HepG2 (cell line): ENCODE measurements around the gene SMIM14. TPM values are rescaled to one million over a fixed set of nuclear protein-coding genes. Genes with fewer than 3 reads are reported as not detected.

ENCODE experiments used
- ARID2 ChIP-seq: sonication (generic); formaldehyde crosslinking; IDR thresholded peaks from 2 replicates; pipeline ENCODE4 v1.8.1; 2022; ENCODE audit warnings: mild to moderate bottlenecking, missing genetic modification reagents, borderline replicate concordance
- JUND ChIP-seq: sonication (generic); formaldehyde crosslinking; IDR thresholded peaks from 2 replicates; pipeline ENCODE4 v1.8.0; 2022; ENCODE audit warnings: mild to moderate bottlenecking, missing genetic modification reagents
- MAFG ChIP-seq: sonication (generic); formaldehyde crosslinking; IDR thresholded peaks from 2 replicates; pipeline ENCODE4 v1.5.1; 2020; ENCODE audit warnings: mild to moderate bottlenecking, missing genetic modification reagents
- MED13 ChIP-seq: sonication (generic); formaldehyde crosslinking; IDR thresholded peaks from 2 replicates; pipeline ENCODE4 v1.5.0; 2020; ENCODE audit warnings: missing genetic modification reagents
- NFAT5 ChIP-seq: sonication (generic); formaldehyde crosslinking; IDR thresholded peaks from 2 replicates; pipeline ENCODE4 v1.4.0; 2020; ENCODE audit warnings: missing genetic modification reagents
- NFE2L1 ChIP-seq: sonication (generic); formaldehyde crosslinking; IDR thresholded peaks from 2 replicates; pipeline ENCODE4 v1.4.0; 2020; ENCODE audit warnings: missing genetic modification reagents, mild to moderate bottlenecking, borderline replicate concordance
- NFIC ChIP-seq: IDR thresholded peaks from 2 replicates; pipeline ENCODE4 v1.6.1; 2012; ENCODE audit warnings: mild to moderate bottlenecking, low read length, inconsistent platforms
- SRSF4 ChIP-seq: fragments of 200-400 bp; formaldehyde crosslinking; IDR thresholded peaks from one replicate; pipeline ENCODE4 v1.6.1; 2018; ENCODE audit warnings: mild to moderate bottlenecking, low read depth, low read length, moderate library complexity; ENCODE audit not compliant: poor library complexity, severe bottlenecking
- ZNF20 ChIP-seq: sonication (generic); formaldehyde crosslinking; IDR thresholded peaks from 2 replicates; pipeline ENCODE4 v1.4.0; 2020; ENCODE audit warnings: mild to moderate bottlenecking, moderate library complexity, missing genetic modification reagents
- ZNF251 ChIP-seq: sonication (generic); formaldehyde crosslinking; IDR thresholded peaks from 2 replicates; pipeline ENCODE4 v1.9.0; 2021; ENCODE audit warnings: mild to moderate bottlenecking, missing genetic modification reagents
- ZNF30 ChIP-seq: sonication (generic); formaldehyde crosslinking; IDR thresholded peaks from 2 replicates; pipeline ENCODE4 v1.5.0; 2020; ENCODE audit warnings: mild to moderate bottlenecking, missing genetic modification reagents
- ZNF577 ChIP-seq: sonication (generic); formaldehyde crosslinking; IDR thresholded peaks from 2 replicates; pipeline ENCODE4 v1.4.0; 2020; ENCODE audit warnings: mild to moderate bottlenecking, low read depth, missing genetic modification reagents, borderline replicate concordance
- ZNF619 ChIP-seq: sonication (generic); formaldehyde crosslinking; IDR thresholded peaks from 2 replicates; pipeline ENCODE4 v1.4.0; 2020; ENCODE audit warnings: mild to moderate bottlenecking, missing genetic modification reagents
- polyA plus RNA-seq, 8 experiments: library from polyadenylated mRNA; depleted of rRNA in 3 of 8; stranded (reverse) in 7 of 8; unstranded in 1 of 8; fragments of >200 nt; fragmentation: Illumina TruSeq in 4 of 8; extraction: Trizol in 4 of 8; gene quantifications; 2 replicates each; pipeline versions ENCODE4 v1.2.1 to v1.2.3, GENCODE V29; 2011 to 2016; ENCODE audit warnings: low read depth in 4 of 8, missing spikeins in 1 of 8, mixed read lengths in 1 of 8; ENCODE audit not compliant: insufficient read depth in 1 of 8
- total RNA-seq, 5 experiments: library from RNA; depleted of rRNA; stranded (reverse); fragments of >200 nt; fragmentation: Illumina TruSeq; extraction: Trizol; gene quantifications; 2 replicates each; pipeline ENCODE4 v1.2.3, GENCODE V29; 2016; ENCODE audit warnings: low read depth in 1 of 5
- TF ChIP-seq, protein P1 (sequence below): sonication (generic); formaldehyde crosslinking; IDR thresholded peaks from 2 replicates; pipeline ENCODE4 v1.4.0; 2020; ENCODE audit warnings: missing genetic modification reagents
- TF ChIP-seq, protein P2 (sequence below): sonication (generic); formaldehyde crosslinking; IDR thresholded peaks from 2 replicates; pipeline ENCODE4 v1.8.0; 2022; ENCODE audit warnings: low read depth, missing genetic modification reagents
- TF ChIP-seq, protein P3 (sequence below): sonication (generic); formaldehyde crosslinking; IDR thresholded peaks from 2 replicates; pipeline ENCODE4 v1.4.0; 2020; ENCODE audit warnings: missing genetic modification reagents, borderline replicate concordance

The SMIM14 gene
- total and polyA plus RNA-seq, 2 of the 13 experiments (the other 11 are each of a cell fraction or from before 2014, with no cell fraction given), result 16.3 to 28.1 TPM

DNA sequence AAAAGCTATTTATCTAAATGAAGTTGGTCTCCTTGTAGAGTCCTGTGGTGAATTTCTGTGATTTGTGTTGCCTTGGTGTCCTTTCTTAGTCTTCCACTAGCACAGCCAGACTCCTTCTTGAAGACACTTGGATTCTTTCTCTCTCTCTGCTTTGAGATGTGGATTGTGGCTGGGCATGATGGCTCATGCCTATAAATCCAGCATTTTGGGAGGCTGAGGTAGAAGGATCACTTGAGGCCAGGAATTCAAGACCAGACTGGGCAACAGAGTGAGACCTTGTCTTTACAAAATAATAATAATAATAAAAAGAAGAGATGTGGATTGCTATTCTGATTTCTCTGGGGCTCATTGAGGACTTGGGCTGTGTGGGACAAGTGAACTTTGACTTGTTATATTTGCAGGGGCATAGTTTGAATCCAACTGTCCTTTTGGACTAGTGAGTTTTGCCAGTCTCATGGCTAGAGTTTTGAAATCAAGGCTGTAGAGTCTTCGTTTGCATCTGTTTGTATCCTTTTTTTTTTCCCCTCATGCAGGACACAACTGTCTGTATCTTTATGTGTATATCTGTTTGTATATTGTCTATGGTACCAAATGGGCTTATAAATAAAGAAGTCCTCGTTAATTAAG lies 11.1 kb upstream of the SMIM14 start (continued):
- TF ChIP-seq, protein P1, sequence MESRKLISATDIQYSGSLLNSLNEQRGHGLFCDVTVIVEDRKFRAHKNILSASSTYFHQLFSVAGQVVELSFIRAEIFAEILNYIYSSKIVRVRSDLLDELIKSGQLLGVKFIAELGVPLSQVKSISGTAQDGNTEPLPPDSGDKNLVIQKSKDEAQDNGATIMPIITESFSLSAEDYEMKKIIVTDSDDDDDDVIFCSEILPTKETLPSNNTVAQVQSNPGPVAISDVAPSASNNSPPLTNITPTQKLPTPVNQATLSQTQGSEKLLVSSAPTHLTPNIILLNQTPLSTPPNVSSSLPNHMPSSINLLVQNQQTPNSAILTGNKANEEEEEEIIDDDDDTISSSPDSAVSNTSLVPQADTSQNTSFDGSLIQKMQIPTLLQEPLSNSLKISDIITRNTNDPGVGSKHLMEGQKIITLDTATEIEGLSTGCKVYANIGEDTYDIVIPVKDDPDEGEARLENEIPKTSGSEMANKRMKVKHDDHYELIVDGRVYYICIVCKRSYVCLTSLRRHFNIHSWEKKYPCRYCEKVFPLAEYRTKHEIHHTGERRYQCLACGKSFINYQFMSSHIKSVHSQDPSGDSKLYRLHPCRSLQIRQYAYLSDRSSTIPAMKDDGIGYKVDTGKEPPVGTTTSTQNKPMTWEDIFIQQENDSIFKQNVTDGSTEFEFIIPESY, result no peak
- TF ChIP-seq, protein P2, sequence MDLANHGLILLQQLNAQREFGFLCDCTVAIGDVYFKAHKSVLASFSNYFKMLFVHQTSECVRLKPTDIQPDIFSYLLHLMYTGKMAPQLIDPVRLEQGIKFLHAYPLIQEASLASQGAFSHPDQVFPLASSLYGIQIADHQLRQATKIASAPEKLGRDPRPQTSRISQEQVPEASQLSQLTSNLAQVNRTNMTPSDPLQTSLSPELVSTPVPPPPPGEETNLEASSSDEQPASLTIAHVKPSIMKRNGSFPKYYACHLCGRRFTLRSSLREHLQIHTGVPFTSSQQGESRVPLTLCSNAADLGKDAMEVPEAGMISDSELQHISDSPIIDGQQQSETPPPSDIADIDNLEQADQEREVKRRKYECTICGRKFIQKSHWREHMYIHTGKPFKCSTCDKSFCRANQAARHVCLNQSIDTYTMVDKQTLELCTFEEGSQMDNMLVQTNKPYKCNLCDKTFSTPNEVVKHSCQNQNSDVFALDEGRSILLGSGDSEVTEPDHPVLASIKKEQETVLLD (CRISPR knock-in tag), result no peak
- TF ChIP-seq MAFG, result no peak
- no peak for TF ChIP-seq MED13 (CRISPR knock-in tag)
- no peak for TF ChIP-seq ZNF619 (CRISPR knock-in tag)
- TF ChIP-seq ZNF20 (CRISPR knock-in tag), result no peak
- no peak for TF ChIP-seq SRSF4
- TF ChIP-seq ARID2 (CRISPR knock-in tag), result no peak
- TF ChIP-seq ZNF577, result no peak
- no peak for TF ChIP-seq JUND
- TF ChIP-seq NFE2L1 (CRISPR knock-in tag), result no peak
- no peak for TF ChIP-seq ZNF30
- peak; percentile 61 for TF ChIP-seq NFIC
- TF ChIP-seq NFAT5, result no peak
- TF ChIP-seq, protein P3, sequence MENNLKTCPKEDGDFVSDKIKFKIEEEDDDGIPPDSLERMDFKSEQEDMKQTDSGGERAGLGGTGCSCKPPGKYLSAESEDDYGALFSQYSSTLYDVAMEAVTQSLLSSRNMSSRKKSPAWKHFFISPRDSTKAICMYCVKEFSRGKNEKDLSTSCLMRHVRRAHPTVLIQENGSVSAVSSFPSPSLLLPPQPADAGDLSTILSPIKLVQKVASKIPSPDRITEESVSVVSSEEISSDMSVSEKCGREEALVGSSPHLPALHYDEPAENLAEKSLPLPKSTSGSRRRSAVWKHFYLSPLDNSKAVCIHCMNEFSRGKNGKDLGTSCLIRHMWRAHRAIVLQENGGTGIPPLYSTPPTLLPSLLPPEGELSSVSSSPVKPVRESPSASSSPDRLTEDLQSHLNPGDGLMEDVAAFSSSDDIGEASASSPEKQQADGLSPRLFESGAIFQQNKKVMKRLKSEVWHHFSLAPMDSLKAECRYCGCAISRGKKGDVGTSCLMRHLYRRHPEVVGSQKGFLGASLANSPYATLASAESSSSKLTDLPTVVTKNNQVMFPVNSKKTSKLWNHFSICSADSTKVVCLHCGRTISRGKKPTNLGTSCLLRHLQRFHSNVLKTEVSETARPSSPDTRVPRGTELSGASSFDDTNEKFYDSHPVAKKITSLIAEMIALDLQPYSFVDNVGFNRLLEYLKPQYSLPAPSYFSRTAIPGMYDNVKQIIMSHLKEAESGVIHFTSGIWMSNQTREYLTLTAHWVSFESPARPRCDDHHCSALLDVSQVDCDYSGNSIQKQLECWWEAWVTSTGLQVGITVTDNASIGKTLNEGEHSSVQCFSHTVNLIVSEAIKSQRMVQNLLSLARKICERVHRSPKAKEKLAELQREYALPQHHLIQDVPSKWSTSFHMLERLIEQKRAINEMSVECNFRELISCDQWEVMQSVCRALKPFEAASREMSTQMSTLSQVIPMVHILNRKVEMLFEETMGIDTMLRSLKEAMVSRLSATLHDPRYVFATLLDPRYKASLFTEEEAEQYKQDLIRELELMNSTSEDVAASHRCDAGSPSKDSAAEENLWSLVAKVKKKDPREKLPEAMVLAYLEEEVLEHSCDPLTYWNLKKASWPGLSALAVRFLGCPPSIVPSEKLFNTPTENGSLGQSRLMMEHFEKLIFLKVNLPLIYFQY (CRISPR knock-in tag), result no peak; the same call in 1 of the 2 replicates
- no peak for TF ChIP-seq ZNF251 (CRISPR knock-in tag)
